HG02938 (cell line): Measurements from ENCODE around the gene ZC2HC1B.
"Not testable (repeated sequence)": the region's sequence is repeated elsewhere in the genome, so short reads cannot be mapped to it uniquely, and the experiment has no call there.

Source experiments
- ATAC-seq: cut with Tn5 transposase; IDR thresholded peaks from one replicate; pipeline ENCODE4 v1.9.1; 2021; ENCODE audit warnings: mild to moderate bottlenecking, moderate library complexity; ENCODE audit not compliant: unreplicated experiment

The ZC2HC1B gene

GRCh38 chr6:143868808-143869207 lies 4.5 kb downstream of the ZC2HC1B start:
- ATAC-seq = not testable (repeated sequence)

- ATAC-seq = not testable (repeated sequence)
Measured at GRCh38 chr6:143871202-143871730, 7.0 kb downstream of the ZC2HC1B start.

GRCh38 chr6:143872201-143872600 lies 7.9 kb downstream of the ZC2HC1B start:
- peak; percentile 94 for ATAC-seq

GRCh38 chr6:143873600-143873999 lies 9.3 kb downstream of the ZC2HC1B start:
- not testable (repeated sequence) for ATAC-seq

GRCh38 chr6:143874503-143874902 lies 10.2 kb downstream of the ZC2HC1B start:
- ATAC-seq = not testable (repeated sequence)

GRCh38 chr6:143877584-143878271 lies 13.5 kb downstream of the ZC2HC1B start:
- ATAC-seq = no peak

GRCh38 chr6:143878272-143878760 lies 14.0 kb downstream of the ZC2HC1B start:
- ATAC-seq = no peak

GRCh38 chr6:143880412-143880811 lies 16.1 kb downstream of the ZC2HC1B start:
- no peak for ATAC-seq

- ATAC-seq = no peak
Measured at GRCh38 chr6:143882401-143882930, 18.2 kb downstream of the ZC2HC1B start.

- no peak for ATAC-seq
Measured at GRCh38 chr6:143884216-143884900, 20.1 kb downstream of the ZC2HC1B start.

GRCh38 chr6:143885116-143885515 lies 20.8 kb downstream of the ZC2HC1B start:
- ATAC-seq = no peak

GRCh38 chr6:143894655-143895054 lies 30.4 kb downstream of the ZC2HC1B start:
- no peak for ATAC-seq

- ATAC-seq = no peak
Measured at GRCh38 chr6:143896126-143896860, 32.0 kb downstream of the ZC2HC1B start.

- no peak for ATAC-seq
Measured at GRCh38 chr6:143900358-143900757, 36.1 kb downstream of the ZC2HC1B start.

- peak; percentile 98 for ATAC-seq
Measured at GRCh38 chr6:143901885-143902750, 37.8 kb downstream of the ZC2HC1B start.

- no peak for ATAC-seq
Measured at GRCh38 chr6:143902827-143903226, 38.6 kb downstream of the ZC2HC1B start.

- no peak for ATAC-seq
Measured at GRCh38 chr6:143911028-143911427, 46.8 kb downstream of the ZC2HC1B start.

- no peak for ATAC-seq
Measured at GRCh38 chr6:143912671-143913070, 48.4 kb downstream of the ZC2HC1B start.

GRCh38 chr6:143917026-143917425 lies 52.8 kb downstream of the ZC2HC1B start:
- not testable (repeated sequence) for ATAC-seq

GRCh38 chr6:143928853-143929252 lies 64.6 kb downstream of the ZC2HC1B start:
- ATAC-seq = no peak
